Measurements from ENCODE around the gene TMC4.

The TMC4 gene

DNA sequence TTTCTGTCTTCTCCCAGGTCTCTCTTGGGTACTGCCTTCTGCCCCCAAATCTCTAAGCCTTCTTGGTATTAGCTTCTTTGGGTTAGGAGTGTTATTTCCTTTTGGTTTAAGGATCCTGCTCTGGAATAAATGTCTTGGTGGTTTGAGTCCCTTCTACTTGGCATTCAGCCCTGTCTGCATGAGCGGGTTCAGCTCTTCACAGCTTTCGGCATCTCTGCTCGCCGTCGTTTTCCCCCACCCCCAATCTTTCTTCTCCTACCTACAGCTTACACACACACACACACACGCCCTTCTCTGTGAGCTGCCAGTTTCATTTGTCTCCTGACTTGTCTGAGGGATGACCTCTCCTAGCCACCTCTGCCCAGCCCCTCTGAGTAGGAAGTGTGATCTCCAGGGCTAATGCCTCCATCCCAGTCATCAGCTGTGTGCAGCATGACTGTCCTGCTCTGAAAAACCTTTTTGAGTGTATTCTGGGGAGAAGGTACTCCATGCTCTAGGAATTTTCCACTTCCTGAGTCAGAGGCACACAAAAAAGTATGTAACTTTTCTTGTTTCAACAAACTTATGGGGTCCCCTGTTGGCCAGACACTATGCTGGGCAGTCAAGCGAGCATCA lies 30.7 kb downstream of the TMC4 start:
- H4K20me1 ChIP-seq (ENCODE audit: insufficient read depth, low read length), result peaks cover 42% of the 10 kb centered on the region
- H3K27me3 ChIP-seq (ENCODE audit: low read depth, low read length), result no peaks in the 10 kb centered on the region
- no peaks in the 10 kb centered on the region for H3K9me3 ChIP-seq (ENCODE audit: insufficient read depth, low read length)
- no peak overlapping the region for H2AFZ ChIP-seq (ENCODE audit: low read depth, low read length)
- H3K9ac ChIP-seq (ENCODE audit: low read length), result no peak overlapping the region
- H3K27ac ChIP-seq (ENCODE audit: low read length), result no peak overlapping the region
- H3K79me2 ChIP-seq (ENCODE audit: low read length), result peaks cover 54% of the 10 kb centered on the region
- no peak for TF ChIP-seq EZH2phosphoT487 (IDR thresholded peaks at IDR 0.05; ENCODE audit: low read depth)
- TF ChIP-seq, protein P1, sequence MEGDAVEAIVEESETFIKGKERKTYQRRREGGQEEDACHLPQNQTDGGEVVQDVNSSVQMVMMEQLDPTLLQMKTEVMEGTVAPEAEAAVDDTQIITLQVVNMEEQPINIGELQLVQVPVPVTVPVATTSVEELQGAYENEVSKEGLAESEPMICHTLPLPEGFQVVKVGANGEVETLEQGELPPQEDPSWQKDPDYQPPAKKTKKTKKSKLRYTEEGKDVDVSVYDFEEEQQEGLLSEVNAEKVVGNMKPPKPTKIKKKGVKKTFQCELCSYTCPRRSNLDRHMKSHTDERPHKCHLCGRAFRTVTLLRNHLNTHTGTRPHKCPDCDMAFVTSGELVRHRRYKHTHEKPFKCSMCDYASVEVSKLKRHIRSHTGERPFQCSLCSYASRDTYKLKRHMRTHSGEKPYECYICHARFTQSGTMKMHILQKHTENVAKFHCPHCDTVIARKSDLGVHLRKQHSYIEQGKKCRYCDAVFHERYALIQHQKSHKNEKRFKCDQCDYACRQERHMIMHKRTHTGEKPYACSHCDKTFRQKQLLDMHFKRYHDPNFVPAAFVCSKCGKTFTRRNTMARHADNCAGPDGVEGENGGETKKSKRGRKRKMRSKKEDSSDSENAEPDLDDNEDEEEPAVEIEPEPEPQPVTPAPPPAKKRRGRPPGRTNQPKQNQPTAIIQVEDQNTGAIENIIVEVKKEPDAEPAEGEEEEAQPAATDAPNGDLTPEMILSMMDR (IDR thresholded peaks at IDR 0.05; ENCODE audit: low read depth, low read length), result no peak
- no peak overlapping the region for H3K4me3 ChIP-seq (ENCODE audit: low read length)
- H3K4me2 ChIP-seq (ENCODE audit: low read length), result no peak overlapping the region
- peaks cover 14% of the 10 kb centered on the region for H3K4me1 ChIP-seq (ENCODE audit: low read length)
- H3K36me3 ChIP-seq (replicated peaks; ENCODE audit: low read depth, low read length), result peaks cover 70% of the 10 kb centered on the region

GRCh38 chr19:54141356-54141755 lies 31.6 kb downstream of the TMC4 start:
- Histone ChIP-seq H3K9me3 (ENCODE audit: insufficient read depth, low read length) (no peaks in the 10 kb centered on the region), H3K36me3 (replicated peaks; ENCODE audit: low read depth, low read length) (peaks cover 61% of the 10 kb centered on the region), H3K27me3 (ENCODE audit: low read depth, low read length) (no peaks in the 10 kb centered on the region), H3K4me2 (ENCODE audit: low read length) (no peak overlapping the region), H3K4me3 (ENCODE audit: low read length) (no peak overlapping the region), H2AFZ (ENCODE audit: low read depth, low read length) (no peak overlapping the region), H3K4me1 (ENCODE audit: low read length) (peaks cover 15% of the 10 kb centered on the region), H3K27ac (ENCODE audit: low read length) (no peak overlapping the region), H4K20me1 (ENCODE audit: insufficient read depth, low read length) (peaks cover 42% of the 10 kb centered on the region), H3K9ac (ENCODE audit: low read length) (no peak overlapping the region), H3K79me2 (ENCODE audit: low read length) (peaks cover 54% of the 10 kb centered on the region)
- TF ChIP-seq, protein P1 (IDR thresholded peaks at IDR 0.05; ENCODE audit: low read depth, low read length), result no peak

DNA sequence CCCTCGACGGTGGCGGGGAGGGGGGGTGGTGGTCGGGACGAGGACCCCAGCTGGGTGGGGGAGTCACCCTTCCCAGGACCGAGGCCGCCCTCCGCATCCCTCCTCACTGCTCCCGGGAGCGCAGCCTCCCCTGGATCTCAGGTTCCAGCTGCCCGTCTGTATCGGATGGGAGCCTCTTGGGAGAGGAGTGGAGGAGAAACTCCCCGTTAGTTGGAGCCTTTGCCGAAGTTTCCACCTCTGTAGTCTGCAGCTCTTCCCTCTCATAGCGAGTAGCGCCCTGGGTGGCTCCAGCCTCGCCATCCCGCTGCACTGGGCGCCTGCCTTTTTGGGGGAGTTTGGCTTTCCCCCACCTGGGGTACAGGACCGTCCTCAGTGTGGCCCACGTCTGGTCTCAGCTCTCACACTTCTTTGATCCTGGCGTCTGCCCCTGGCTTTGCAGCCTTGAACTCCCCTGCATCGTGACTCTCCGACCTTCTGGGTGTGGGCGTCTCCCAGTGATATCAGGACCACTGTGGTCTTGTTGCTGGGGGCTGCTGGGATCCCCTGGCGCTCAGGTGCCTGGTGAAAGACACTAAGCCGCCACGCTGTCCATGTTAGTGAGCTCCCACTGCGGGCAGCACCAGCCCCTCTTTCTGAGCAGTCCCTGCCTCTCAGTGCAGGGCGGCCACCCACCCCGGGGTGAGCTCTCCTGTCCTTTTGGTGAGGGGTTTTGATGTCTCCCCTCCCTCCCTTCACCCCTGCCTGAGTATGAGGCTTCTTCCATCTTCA lies 34.3 kb downstream of the TMC4 start:
- peak overlapping the region; percentile 97 for H3K9ac ChIP-seq (ENCODE audit: low read length)
- no peak for TF ChIP-seq EZH2phosphoT487 (IDR thresholded peaks at IDR 0.05; ENCODE audit: low read depth)
- TF ChIP-seq, protein P1 (IDR thresholded peaks at IDR 0.05; ENCODE audit: low read depth, low read length), result no peak
- no peaks in the 10 kb centered on the region for H3K27me3 ChIP-seq (ENCODE audit: low read depth, low read length)
- H2AFZ ChIP-seq (ENCODE audit: low read depth, low read length), result no peak overlapping the region
- H3K27ac ChIP-seq (ENCODE audit: low read length), result peak overlapping the region; percentile 68; the same call in 1 of the 2 replicates
- peak overlapping the region; percentile 80 for H3K4me2 ChIP-seq (ENCODE audit: low read length)
- no peaks in the 10 kb centered on the region for H3K9me3 ChIP-seq (ENCODE audit: insufficient read depth, low read length)
- H3K4me1 ChIP-seq (ENCODE audit: low read length), result peaks cover 21% of the 10 kb centered on the region
- peaks cover 42% of the 10 kb centered on the region for H4K20me1 ChIP-seq (ENCODE audit: insufficient read depth, low read length)
- H3K4me3 ChIP-seq (ENCODE audit: low read length), result peak overlapping the region; percentile 94
- H3K79me2 ChIP-seq (ENCODE audit: low read length), result peaks cover 54% of the 10 kb centered on the region
- peaks cover 35% of the 10 kb centered on the region for H3K36me3 ChIP-seq (replicated peaks; ENCODE audit: low read depth, low read length)

- peak within 1 kb of the TSS; percentile 94 for H3K4me3 ChIP-seq (ENCODE audit: low read length)
- peaks cover 53% of the 10 kb centered on the region for H3K79me2 ChIP-seq (ENCODE audit: low read length)
- peaks cover 42% of the 10 kb centered on the region for H4K20me1 ChIP-seq (ENCODE audit: insufficient read depth, low read length)
- H3K27ac ChIP-seq (ENCODE audit: low read length), result peak within 1 kb of the TSS; percentile 68
- no peaks in the 10 kb centered on the region for H3K27me3 ChIP-seq (ENCODE audit: low read depth, low read length)
- peak within 1 kb of the TSS; percentile 80 for H2AFZ ChIP-seq (ENCODE audit: low read depth, low read length)
- H3K4me1 ChIP-seq (ENCODE audit: low read length), result peaks cover 21% of the 10 kb centered on the region
- H3K9me3 ChIP-seq (ENCODE audit: insufficient read depth, low read length), result no peaks in the 10 kb centered on the region
- TF ChIP-seq, protein P1 (IDR thresholded peaks at IDR 0.05; ENCODE audit: low read depth, low read length), result no peak
- TF ChIP-seq EZH2phosphoT487 (IDR thresholded peaks at IDR 0.05; ENCODE audit: low read depth), result no peak
- H3K36me3 ChIP-seq (replicated peaks; ENCODE audit: low read depth, low read length), result peaks cover 27% of the 10 kb centered on the region
- H3K4me2 ChIP-seq (ENCODE audit: low read length), result peak within 1 kb of the TSS; percentile 87
- peak within 1 kb of the TSS; percentile 97 for H3K9ac ChIP-seq (ENCODE audit: low read length)
These were observed 35.1 kb downstream of the TMC4 start, which contains the start of gene CNOT3 for GRCh38 chr19:54137699-54138488. Gene CNOT3 (plus strand): TSS chr19:54137762. CDS start chr19:54142979, 5,217 bp downstream.

All from OCI-LY3 (cell line).